ENCODE results near the gene MALRD1.

The MALRD1 gene

GRCh38 chr10:19245889-19246752 lies 197.5 kb downstream of the MALRD1 start:
- FAIRE-seq, result no peak

- FAIRE-seq, result no peak
Measured at GRCh38 chr10:19247843-19248242, 199.2 kb downstream of the MALRD1 start.

- FAIRE-seq, result no peak
Measured at GRCh38 chr10:19250546-19250945, 201.9 kb downstream of the MALRD1 start.

GRCh38 chr10:19252531-19252930 lies 203.9 kb downstream of the MALRD1 start:
- FAIRE-seq, result no peak

GRCh38 chr10:19256331-19256730 lies 207.7 kb downstream of the MALRD1 start:
- no peak for FAIRE-seq

- FAIRE-seq, result no peak
Measured at GRCh38 chr10:19263262-19263661, 214.7 kb downstream of the MALRD1 start.

GRCh38 chr10:19283285-19283684 lies 234.7 kb downstream of the MALRD1 start:
- no peak for FAIRE-seq

- no peak for FAIRE-seq
Measured at GRCh38 chr10:19283786-19284185, 235.2 kb downstream of the MALRD1 start.

GRCh38 chr10:19290770-19291169 lies 242.2 kb downstream of the MALRD1 start:
- peak; percentile 96 for FAIRE-seq

GRCh38 chr10:19294233-19294632 lies 245.6 kb downstream of the MALRD1 start:
- FAIRE-seq, result peak; percentile 18

- no peak for FAIRE-seq
Measured at GRCh38 chr10:19299645-19300044, 251.0 kb downstream of the MALRD1 start.

- no peak for FAIRE-seq
Measured at GRCh38 chr10:19302117-19302516, 253.5 kb downstream of the MALRD1 start.

GRCh38 chr10:19310066-19310465 lies 261.5 kb downstream of the MALRD1 start:
- FAIRE-seq, result no peak

- FAIRE-seq, result no peak
Measured at GRCh38 chr10:19316204-19316870, 267.7 kb downstream of the MALRD1 start.

- no peak for FAIRE-seq
Measured at GRCh38 chr10:19317952-19318351, 269.4 kb downstream of the MALRD1 start.

GRCh38 chr10:19325581-19325980 lies 277.0 kb downstream of the MALRD1 start:
- FAIRE-seq, result no peak

GRCh38 chr10:19328582-19328981 lies 280.0 kb downstream of the MALRD1 start:
- no peak for FAIRE-seq

GRCh38 chr10:19329475-19329874 lies 280.9 kb downstream of the MALRD1 start:
- no peak for FAIRE-seq

- no peak for FAIRE-seq
Measured at GRCh38 chr10:19332304-19332703, 283.7 kb downstream of the MALRD1 start.

GRCh38 chr10:19333631-19334030 lies 285.0 kb downstream of the MALRD1 start:
- no peak for FAIRE-seq

GRCh38 chr10:19347621-19348020 lies 299.0 kb downstream of the MALRD1 start:
- FAIRE-seq, result no peak

- no peak for FAIRE-seq
Measured at GRCh38 chr10:19367176-19367575, 318.6 kb downstream of the MALRD1 start.

- FAIRE-seq, result no peak
Measured at GRCh38 chr10:19373988-19374387, 325.4 kb downstream of the MALRD1 start.

- FAIRE-seq, result no peak
Measured at GRCh38 chr10:19385846-19386450, 337.3 kb downstream of the MALRD1 start.
